Measurements from ENCODE around the gene STK40.

STK40 gene

DNA sequence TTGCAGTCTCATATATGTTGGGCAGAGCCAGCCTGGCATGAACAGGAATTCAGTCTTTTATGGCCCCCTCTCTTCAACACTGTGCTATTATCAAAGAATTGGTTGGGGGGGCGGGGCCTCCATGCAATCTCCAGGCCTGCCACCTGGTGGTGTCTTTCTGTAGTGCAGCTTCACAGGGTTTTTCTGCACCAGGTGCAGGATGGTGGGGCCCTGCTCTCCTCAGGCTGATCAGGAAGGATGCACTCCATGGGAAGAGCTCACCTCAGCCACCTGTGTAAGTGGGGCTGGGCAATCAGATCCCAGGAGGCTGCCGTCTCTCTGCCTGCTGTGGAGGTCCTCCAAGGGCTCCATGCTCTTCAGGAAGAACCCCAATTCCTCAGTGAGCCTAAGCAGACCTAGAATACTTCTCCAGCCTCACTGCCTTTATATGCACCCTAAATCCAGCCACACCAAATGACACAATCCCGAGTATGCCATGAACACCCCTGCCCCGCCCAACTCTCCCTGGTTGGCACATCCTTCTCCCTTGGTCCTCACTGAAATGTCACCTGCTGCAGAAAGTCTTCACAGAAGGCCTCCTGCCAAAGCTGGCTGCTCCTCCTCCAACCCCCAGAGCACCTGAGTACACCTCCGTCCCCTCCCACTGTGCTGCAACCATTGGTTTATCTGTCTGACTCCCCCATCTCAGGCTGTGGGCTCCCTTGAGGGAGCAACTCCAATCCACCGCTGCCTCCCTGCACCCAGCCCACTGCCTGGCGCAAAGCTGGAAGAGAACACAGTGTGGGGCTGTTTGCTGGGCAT, 16.5 kb downstream of the STK40 start:
- DNase-seq = peak; percentile 62

- DNase-seq = no peak
Measured at GRCh38 chr1:36367798-36368197, 17.9 kb downstream of the STK40 start.

DNA sequence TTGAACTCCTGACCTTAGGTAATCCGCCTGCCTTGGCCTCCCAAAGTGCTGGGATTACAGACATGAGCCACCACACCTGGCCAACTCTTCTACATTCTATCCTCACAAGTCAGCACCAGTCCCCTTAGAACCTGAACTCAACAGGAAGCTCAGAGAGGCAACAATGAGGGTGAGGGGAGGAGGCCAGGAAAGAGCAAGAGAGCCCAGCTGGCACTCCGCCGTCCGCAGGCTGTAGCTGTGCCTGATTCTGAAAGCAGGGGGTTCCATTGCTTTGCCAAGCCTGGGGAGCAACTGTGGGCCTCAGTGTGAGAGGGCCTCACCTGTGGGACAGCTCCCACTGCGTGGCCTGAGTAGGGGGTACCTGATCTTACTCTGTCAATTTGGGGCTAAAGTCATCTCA, 18.7 kb downstream of the STK40 start:
- DNase-seq = no peak

DNA sequence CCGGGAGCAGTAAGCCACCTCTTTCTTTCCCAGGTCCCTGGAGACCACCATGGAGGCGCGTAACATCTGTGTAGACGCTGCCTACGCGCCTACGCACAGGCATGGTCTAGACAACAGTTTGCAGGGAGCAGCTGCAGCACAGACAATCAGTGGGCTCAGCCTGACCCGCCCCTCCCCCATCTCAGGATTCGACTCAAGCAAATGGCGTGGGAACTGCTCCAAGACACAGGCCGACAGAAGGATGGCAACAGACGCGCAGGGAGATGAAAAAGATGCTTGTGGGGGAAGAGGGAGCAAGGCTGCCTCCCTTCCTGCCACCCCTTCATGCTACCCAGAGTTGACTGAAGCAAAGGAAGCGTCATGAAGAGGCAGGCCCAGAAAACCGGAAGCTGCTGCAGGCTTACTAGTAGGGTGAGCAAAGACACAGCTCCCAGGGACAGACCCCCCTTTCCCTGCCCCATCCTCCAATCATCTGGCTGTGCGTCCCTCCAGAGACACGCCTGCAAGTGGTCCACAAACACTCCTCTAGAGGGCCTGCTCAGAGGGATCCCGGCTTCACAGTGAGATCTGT, 19.5 kb downstream of the STK40 start:
- peak; percentile 88 for DNase-seq

- peak; percentile 76 for DNase-seq
Measured at GRCh38 chr1:36365381-36365780, 20.3 kb downstream of the STK40 start.

- no peak for DNase-seq
Measured at GRCh38 chr1:36359911-36360550, 25.7 kb downstream of the STK40 start.

DNA sequence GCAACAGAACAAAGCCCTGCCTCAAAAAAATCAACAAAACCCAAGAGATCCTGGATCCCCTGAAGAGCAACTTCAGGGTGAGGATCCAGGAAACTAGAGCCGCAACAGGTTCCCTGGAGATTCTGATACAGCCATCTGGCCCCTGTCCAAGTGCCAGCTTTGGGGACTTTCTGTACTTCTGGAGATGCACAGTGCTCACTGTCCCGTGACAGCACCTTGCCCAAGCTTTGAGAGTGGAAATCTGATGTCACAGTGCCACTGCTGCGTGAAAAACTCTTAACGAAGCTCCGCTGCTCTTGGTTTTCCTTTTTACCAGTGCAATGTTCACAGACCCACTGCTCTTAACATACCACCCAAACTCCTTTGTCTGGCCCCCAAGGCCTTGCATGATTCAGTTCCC, 26.3 kb downstream of the STK40 start:
- DNase-seq = no peak

DNA sequence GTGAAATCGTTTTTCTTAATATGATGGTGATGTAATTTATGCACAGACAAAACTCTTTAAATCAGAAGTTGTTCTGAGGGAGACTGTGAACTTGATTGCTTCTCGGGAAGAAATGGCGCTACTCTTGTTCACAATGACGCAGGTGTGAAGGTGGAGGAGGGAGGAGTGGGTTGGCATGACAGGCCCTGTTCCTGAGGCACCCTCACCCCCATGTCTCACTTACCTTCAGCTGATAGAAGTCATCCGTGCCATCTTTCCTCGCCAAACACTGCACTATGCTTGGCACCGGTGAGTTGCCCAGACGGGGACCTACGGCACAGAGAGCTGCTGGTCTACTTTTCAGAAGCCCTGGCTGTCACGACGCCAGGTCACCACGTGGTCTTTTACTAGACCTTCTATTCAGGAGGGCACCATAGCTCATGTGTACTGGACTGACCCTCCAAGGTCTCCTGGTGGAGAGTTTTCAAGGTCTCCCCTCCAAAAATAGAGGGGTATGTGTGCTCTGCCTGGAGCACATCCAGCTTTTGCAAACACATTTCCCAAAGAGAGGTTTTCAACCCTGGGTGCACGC, 27.1 kb downstream of the STK40 start:
- no peak for DNase-seq

DNA sequence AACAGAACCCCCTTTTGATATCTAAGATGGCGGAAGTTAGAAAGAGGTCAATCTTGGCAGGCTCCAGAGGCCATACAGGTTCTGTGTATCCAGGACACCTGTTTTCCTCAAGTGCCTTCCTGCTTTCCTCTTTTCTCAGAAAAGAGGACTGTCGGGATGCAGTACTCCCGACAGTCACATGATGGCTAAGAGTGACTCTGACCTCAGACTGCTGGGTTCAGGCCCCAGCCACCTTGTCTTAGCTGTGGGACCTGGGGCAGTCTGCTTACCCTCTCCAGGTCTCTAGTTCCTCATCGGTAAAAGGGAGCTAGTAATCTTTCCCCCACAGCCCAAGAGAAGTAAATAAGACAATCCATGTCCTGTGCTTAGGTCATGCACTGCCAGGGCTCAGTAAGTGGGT, 29.9 kb downstream of the STK40 start:
- DNase-seq = no peak

- DNase-seq = no peak
Measured at GRCh38 chr1:36354486-36354885, 31.2 kb downstream of the STK40 start.

DNA sequence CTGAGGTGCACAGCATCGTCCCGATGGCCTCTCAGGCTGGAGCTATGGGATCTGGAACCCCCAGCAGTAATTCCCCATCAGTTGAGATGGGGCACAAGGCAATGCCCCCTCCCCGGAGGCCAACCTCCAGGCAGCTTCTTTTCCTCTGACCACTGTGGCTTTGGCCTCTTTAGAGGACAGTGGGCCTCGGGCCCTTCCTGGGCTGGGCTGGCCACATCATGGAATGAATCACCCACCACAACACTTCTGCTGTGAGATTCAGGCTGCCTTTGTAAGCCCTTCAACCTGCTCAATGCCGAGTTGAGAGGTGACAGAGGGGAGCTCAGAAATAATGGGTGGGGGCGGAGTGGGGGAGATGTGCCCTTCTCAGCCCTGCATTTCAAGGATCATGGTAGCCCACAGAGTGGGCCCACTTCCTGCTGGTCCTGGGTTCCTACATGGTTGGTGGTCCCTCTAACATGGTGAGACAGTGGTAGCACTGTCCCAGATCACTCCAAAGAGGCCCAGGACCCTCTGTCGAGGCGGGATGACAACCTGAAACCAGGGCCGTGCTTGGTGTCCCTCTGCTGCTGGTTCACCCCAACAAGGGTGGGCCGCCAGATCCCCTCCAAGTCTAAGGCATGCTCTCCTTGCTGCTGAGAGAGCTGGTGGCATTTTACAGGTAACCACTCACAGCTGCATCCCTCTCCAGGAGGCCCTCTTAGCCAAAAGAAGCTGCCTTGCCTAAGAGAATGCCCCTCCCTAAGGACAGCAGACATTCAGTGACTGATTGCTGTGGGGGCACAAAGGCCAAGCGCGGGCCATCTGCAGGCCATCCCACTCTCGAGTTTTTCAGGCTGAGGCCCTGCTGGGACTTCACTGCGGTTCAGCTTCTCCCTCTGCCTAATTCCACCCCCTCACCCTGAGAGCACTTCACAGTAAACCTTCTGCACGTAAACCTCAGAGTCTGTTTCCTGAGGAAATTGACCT, 32.5 kb downstream of the STK40 start:
- peak; percentile 40 for DNase-seq

GRCh38 chr1:36352125-36352909, 33.4 kb downstream of the STK40 start:
- peak; percentile 67 for DNase-seq

DNA sequence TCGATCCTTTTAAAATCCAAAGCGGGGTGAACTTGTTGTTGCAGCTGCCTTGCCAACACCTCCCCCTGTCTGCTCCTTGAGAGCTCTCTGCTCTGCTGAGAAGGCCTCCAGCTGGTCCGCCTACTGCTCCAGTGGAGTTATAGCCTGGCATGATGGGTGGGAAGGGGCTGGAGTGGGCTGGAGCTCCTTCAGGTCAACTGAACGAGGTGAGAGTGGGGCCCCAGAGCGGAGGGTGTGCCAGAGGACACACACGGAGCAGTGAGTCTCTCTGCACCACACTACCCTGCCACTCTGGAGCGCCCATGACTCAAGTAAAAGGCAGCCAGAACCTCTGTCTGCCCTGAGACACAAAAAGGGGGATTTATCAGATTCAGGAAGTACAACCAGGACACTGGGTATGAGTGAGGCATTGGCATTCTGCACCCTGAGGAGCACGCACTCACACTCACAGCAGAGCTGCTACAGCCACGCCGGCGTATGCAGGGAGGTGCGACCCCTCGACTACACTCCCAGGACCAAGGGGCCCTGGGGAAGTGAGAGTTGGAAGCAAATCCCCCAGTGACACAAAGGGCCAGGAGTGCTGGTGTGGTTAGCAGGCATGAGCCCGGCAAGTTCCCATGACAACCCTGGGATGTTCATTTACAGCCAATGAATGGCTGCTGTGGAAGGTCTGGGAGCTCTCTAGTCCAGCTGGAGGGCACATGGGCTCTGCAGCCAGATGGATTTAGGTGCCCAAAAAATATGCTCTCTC, 34.3 kb downstream of the STK40 start:
- peak; percentile 89 for DNase-seq

DNA sequence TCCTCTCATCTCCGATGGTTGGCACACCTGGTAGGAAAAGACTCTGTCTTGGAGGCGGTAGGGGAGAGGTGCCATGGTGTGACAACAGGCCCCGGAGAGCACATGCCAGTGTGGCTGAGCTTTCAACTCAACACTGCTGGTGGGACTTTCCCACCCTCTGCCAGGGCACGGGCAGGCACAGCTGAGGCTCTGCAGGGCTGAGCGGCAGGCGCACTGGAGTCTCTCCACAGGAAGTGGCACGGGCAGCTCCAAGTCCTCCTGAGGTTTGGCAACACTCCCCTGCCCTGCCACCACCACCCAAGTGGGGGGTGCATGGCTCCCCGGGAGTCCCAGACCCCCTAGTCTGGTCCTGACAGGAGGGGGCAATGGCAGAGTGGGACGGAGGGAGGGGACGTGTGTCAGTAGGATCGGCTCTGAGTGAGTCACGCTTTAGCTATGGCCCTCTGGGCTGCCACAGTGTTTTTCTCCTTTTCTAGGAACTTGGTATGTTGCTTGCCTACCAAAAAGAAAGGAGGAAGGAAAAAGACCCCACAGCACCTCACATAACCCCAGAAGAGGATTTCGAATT, 35.0 kb downstream of the STK40 start:
- DNase-seq = peak; percentile 85

DNA sequence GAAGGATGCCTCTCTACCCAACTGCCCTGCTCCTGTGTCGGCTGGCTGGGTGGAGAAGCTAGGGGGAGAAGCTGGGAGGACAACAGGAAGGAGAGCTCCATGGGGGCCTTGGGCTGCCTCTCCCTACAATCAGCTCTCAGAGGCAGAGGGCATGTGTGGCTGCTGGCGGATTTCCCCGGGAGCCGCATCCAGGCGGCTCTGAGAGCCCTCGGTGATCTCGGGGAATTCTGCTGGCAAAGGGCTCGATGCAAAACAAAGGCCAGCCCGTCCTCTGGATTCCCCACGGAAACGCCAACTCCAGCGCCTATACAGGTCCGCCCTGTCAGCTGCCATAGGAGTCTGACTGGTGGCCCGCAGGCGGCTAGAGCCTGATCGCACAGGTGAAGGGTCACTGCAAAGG, 35.9 kb downstream of the STK40 start:
- no peak for DNase-seq

- peak; percentile 33 for DNase-seq
Measured at GRCh38 chr1:36349241-36349671, 36.5 kb downstream of the STK40 start.

GRCh38 chr1:36346741-36347370, 38.9 kb downstream of the STK40 start:
- no peak for DNase-seq

DNA sequence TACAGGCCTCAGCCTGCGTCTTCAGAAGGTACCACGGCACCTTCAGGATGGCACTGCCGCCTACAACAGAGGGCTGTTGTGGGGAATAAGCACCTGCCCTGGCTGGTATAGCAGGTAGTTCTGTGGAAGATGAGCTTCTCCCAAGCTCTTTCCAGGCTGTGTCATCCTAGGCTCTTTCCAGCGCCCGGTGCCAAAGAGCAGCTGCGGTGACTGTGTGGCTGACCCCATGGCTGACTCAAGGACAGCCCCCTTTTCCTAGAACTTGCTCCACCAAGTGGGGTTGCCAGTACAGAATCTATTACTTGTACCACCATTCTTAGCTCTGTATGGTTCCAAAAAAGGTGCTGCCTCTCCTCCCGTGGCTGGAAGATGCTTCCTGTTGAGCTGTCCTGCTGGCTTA, 40.4 kb downstream of the STK40 start:
- DNase-seq = no peak

DNA sequence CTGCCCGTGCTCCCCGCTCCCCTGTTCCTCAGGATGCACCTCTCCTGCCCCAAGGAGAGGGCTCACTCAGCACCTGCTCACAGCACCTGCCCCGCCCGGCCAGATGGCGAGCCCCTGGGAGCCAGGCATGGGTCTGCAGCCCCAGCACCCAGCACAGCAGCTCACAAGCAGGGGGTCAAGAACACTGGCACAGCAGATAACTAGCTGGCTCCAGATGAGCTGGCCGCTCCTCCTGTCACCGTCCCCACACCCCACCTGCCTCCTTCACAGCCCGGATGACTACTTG, 41.4 kb downstream of the STK40 start:
- DNase-seq = no peak

All from fibroblast of skin of abdomen (primary cell).